ENCODE measurements around the gene PIGZ.

The PIGZ gene

GRCh38 chr3:196995646-196996355 is 27.2 kb upstream of the PIGZ start:
- ATAC-seq (replicated peaks) (no peak), DNase-seq (no peak)
- Mint-ChIP-seq H3K9me3 (no peaks in the 10 kb centered on the region), H3K36me3 (peaks cover 0 to under 1% of the 10 kb centered on the region in 2 donors), H3K4me1 (peaks cover 1 to 5% of the 10 kb centered on the region in 2 donors), H3K27me3 (no peaks in the 10 kb centered on the region), H3K4me3 (no peak overlapping the region), H3K27ac (no peak overlapping the region)

GRCh38 chr3:196995027-196995426 is 26.4 kb upstream of the PIGZ start:
- H3K9me3 Mint-ChIP-seq, result no peaks in the 10 kb centered on the region
- H3K36me3 Mint-ChIP-seq, result no peaks in the 10 kb centered on the region
- no peaks in the 10 kb centered on the region for H3K27me3 Mint-ChIP-seq
- H3K4me1 Mint-ChIP-seq, result peaks cover 0 to 2% of the 10 kb centered on the region in 2 donors
- no peak overlapping the region for H3K27ac Mint-ChIP-seq
- no peak for ATAC-seq (replicated peaks)
- DNase-seq, result no peak
- H3K4me3 Mint-ChIP-seq, result no peak overlapping the region

- DNase-seq, result no peak
- Mint-ChIP-seq H3K4me3 (no peak overlapping the region), H3K27me3 (peaks cover 0 to 3% of the 10 kb centered on the region in 2 donors), H3K27ac (peak overlapping the region; percentile 67), H3K36me3 (no peaks in the 10 kb centered on the region), H3K4me1 (no peaks in the 10 kb centered on the region), H3K9me3 (no peaks in the 10 kb centered on the region)
- ATAC-seq (replicated peaks), result no peak
Measured at GRCh38 chr3:196994056-196994455, 25.4 kb upstream of the PIGZ start.

- DNase-seq, result no peak
- H3K9me3 Mint-ChIP-seq, result no peaks in the 10 kb centered on the region
- no peak overlapping the region for H3K27ac Mint-ChIP-seq
- no peak for ATAC-seq (replicated peaks)
- H3K4me1 Mint-ChIP-seq, result no peaks in the 10 kb centered on the region
- H3K27me3 Mint-ChIP-seq, result peaks cover 0 to 12% of the 10 kb centered on the region in 2 donors
- no peak overlapping the region for H3K4me3 Mint-ChIP-seq
- no peaks in the 10 kb centered on the region for H3K36me3 Mint-ChIP-seq
Measured at GRCh38 chr3:196992461-196993065, 23.9 kb upstream of the PIGZ start.

- Mint-ChIP-seq H3K27me3 (peaks cover 2 to 12% of the 10 kb centered on the region in 2 donors), H3K4me1 (no peaks in the 10 kb centered on the region), H3K36me3 (no peaks in the 10 kb centered on the region), H3K4me3 (no peak overlapping the region), H3K9me3 (no peaks in the 10 kb centered on the region), H3K27ac (no peak overlapping the region)
- no peak for ATAC-seq (replicated peaks)
- DNase-seq, result no peak
Measured at GRCh38 chr3:196991581-196992460, 23.2 kb upstream of the PIGZ start.

- DNase-seq (no peak), ATAC-seq (replicated peaks) (no peak)
- Mint-ChIP-seq H3K9me3 (no peaks in the 10 kb centered on the region), H3K27ac (no peak overlapping the region), H3K4me1 (no peaks in the 10 kb centered on the region), H3K36me3 (no peaks in the 10 kb centered on the region), H3K27me3 (peaks cover 7 to 12% of the 10 kb centered on the region in 2 donors), H3K4me3 (no peak overlapping the region)
Measured at GRCh38 chr3:196990601-196991007, 22.0 kb upstream of the PIGZ start.

- Mint-ChIP-seq H3K36me3 (no peaks in the 10 kb centered on the region), H3K27ac (no peak overlapping the region), H3K27me3 (peaks cover 11 to 12% of the 10 kb centered on the region in 2 donors), H3K4me1 (no peaks in the 10 kb centered on the region), H3K4me3 (no peak overlapping the region), H3K9me3 (no peaks in the 10 kb centered on the region)
- DNase-seq (no peak), ATAC-seq (replicated peaks) (no peak)
Measured at GRCh38 chr3:196989721-196990262, 21.2 kb upstream of the PIGZ start.

GRCh38 chr3:196988241-196989029 is 19.8 kb upstream of the PIGZ start:
- Mint-ChIP-seq H3K9me3 (peaks cover 2% of the 10 kb centered on the region in 2 donors), H3K27me3 (peaks cover 12 to 15% of the 10 kb centered on the region in 2 donors), H3K4me3 (no peak overlapping the region), H3K27ac (no peak overlapping the region), H3K4me1 (no peaks in the 10 kb centered on the region), H3K36me3 (peaks cover 2% of the 10 kb centered on the region in 2 donors)
- no peak for ATAC-seq (replicated peaks)
- no peak for DNase-seq

GRCh38 chr3:196987022-196987421 is 18.4 kb upstream of the PIGZ start:
- Mint-ChIP-seq H3K27me3 (peaks cover 12 to 19% of the 10 kb centered on the region in 2 donors), H3K4me1 (no peaks in the 10 kb centered on the region), H3K27ac (no peak overlapping the region), H3K9me3 (peaks cover 7 to 8% of the 10 kb centered on the region in 2 donors), H3K36me3 (peaks cover 6 to 7% of the 10 kb centered on the region in 2 donors), H3K4me3 (no peak overlapping the region)
- no peak for DNase-seq
- no peak for ATAC-seq (replicated peaks)

- no peak for DNase-seq
- H3K9me3 Mint-ChIP-seq, result peaks cover 10 to 12% of the 10 kb centered on the region in 2 donors
- no peak overlapping the region for H3K4me3 Mint-ChIP-seq
Measured at GRCh38 chr3:196985954-196986885, 17.6 kb upstream of the PIGZ start.

GRCh38 chr3:196985298-196985697 is 16.7 kb upstream of the PIGZ start:
- peaks cover 6 to 11% of the 10 kb centered on the region in 2 donors for H3K36me3 Mint-ChIP-seq
- no peak for ATAC-seq (replicated peaks)
- DNase-seq, result no peak
- H3K9me3 Mint-ChIP-seq, result peaks cover 10 to 12% of the 10 kb centered on the region in 2 donors
- H3K4me1 Mint-ChIP-seq, result peaks cover 0 to 1% of the 10 kb centered on the region in 2 donors
- H3K27ac Mint-ChIP-seq, result no peak overlapping the region
- H3K27me3 Mint-ChIP-seq, result peaks cover 12 to 24% of the 10 kb centered on the region in 2 donors
- no peak overlapping the region for H3K4me3 Mint-ChIP-seq

More at GRCh38 chr3:196985954-196986885, 17.6 kb upstream of the PIGZ start:
- no peak for ATAC-seq (replicated peaks)
- Mint-ChIP-seq H3K36me3 (peaks cover 6 to 11% of the 10 kb centered on the region in 2 donors), H3K4me1 (peaks cover 0 to 1% of the 10 kb centered on the region in 2 donors), H3K27ac (no peak overlapping the region), H3K27me3 (peaks cover 12 to 24% of the 10 kb centered on the region in 2 donors)

- ATAC-seq (replicated peaks), result no peak
Measured at GRCh38 chr3:196983186-196983585, 14.6 kb upstream of the PIGZ start.

GRCh38 chr3:196981657-196982056 is 13.0 kb upstream of the PIGZ start:
- H3K27me3 Mint-ChIP-seq, result peaks cover 9 to 25% of the 10 kb centered on the region in 2 donors
- peaks cover 6 to 8% of the 10 kb centered on the region in 2 donors for H3K4me1 Mint-ChIP-seq
- no peak overlapping the region for H3K27ac Mint-ChIP-seq
- no peak overlapping the region for H3K4me3 Mint-ChIP-seq
- H3K9me3 Mint-ChIP-seq, result peaks cover 10 to 12% of the 10 kb centered on the region in 2 donors
- H3K36me3 Mint-ChIP-seq, result peaks cover 6 to 11% of the 10 kb centered on the region in 2 donors
- DNase-seq (no peak), ATAC-seq (replicated peaks) (peak in 1 of 2 donors; percentile 24)

More at GRCh38 chr3:196983186-196983585, 14.6 kb upstream of the PIGZ start:
- H3K27ac Mint-ChIP-seq, result no peak overlapping the region
- peaks cover 9 to 28% of the 10 kb centered on the region in 2 donors for H3K27me3 Mint-ChIP-seq
- H3K4me1 Mint-ChIP-seq, result peaks cover 6 to 8% of the 10 kb centered on the region in 2 donors
- peaks cover 6 to 11% of the 10 kb centered on the region in 2 donors for H3K36me3 Mint-ChIP-seq
- no peak overlapping the region for H3K4me3 Mint-ChIP-seq
- H3K9me3 Mint-ChIP-seq, result peaks cover 10 to 12% of the 10 kb centered on the region in 2 donors
- DNase-seq, result no peak
